ENCODE measurements around the gene MYOZ2. TPM values are rescaled to one million over a fixed set of nuclear protein-coding genes. Genes with fewer than 3 reads are reported as not detected.

MYOZ2 gene
- total and polyA plus RNA-seq, 3 donors from 2014 or later, result 2.8 to 4.3 (median 3.2) TPM

DNA sequence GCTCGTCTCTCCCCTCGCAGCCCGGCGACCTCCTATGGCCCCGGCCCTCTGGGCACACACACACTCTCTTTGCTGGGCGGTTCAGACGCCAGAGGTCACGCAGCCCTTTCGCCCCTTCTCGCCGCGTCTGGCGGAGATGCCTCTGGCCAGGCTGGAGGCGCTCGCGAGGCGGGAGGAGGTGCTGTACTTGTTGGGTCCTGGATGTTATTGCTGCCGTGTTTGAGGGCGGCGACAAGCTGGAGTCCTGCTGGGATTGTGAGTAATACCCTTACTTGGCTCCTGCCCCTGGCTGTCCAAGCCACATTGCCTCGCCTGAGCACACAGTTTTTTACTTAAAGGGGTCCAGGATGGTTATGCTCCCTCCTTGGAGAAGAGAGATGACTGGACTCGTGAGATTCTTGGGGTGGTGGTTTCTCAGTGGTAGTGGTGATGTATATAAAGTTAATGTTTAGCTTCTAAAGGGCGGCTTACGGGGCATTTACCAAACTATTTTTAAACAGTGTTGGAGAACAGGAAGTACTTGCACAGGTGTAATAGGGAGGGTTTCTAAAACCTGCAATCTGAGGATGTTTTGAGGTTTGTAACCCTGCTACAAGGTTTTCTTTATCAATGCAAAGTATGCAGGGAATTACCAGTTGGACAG lies 77.5 kb downstream of the MYOZ2 start:
- H3K27me3 ChIP-seq, result no peaks in the 10 kb centered on the region
- intact Hi-C loops (cut with DNase I; ENCODE audit: low total_unique reads), result no loop called here
- H3K4me1 ChIP-seq, result no peaks in the 10 kb centered on the region
- H3K9me3 ChIP-seq, result no peaks in the 10 kb centered on the region
- no peak for TF ChIP-seq POLR2A (IDR thresholded peaks at IDR 0.05)
- TF ChIP-seq, protein P1, sequence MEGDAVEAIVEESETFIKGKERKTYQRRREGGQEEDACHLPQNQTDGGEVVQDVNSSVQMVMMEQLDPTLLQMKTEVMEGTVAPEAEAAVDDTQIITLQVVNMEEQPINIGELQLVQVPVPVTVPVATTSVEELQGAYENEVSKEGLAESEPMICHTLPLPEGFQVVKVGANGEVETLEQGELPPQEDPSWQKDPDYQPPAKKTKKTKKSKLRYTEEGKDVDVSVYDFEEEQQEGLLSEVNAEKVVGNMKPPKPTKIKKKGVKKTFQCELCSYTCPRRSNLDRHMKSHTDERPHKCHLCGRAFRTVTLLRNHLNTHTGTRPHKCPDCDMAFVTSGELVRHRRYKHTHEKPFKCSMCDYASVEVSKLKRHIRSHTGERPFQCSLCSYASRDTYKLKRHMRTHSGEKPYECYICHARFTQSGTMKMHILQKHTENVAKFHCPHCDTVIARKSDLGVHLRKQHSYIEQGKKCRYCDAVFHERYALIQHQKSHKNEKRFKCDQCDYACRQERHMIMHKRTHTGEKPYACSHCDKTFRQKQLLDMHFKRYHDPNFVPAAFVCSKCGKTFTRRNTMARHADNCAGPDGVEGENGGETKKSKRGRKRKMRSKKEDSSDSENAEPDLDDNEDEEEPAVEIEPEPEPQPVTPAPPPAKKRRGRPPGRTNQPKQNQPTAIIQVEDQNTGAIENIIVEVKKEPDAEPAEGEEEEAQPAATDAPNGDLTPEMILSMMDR (IDR thresholded peaks at IDR 0.05), result no peak
- peak; percentile 79 for DNase-seq
- H3K27ac ChIP-seq, result peak overlapping the region; percentile 79 to 88
- peak overlapping the region; percentile 64 to 78 for H3K4me3 ChIP-seq
- WGBS, 2 donors, result 0 to 1% methylated on average over 12 to 22 of the region's 24 CpGs
- H3K36me3 ChIP-seq (ENCODE audit: low read depth, missing control alignments), result no peaks in the 10 kb centered on the region

- no peaks in the 10 kb centered on the region for H3K9me3 ChIP-seq
- WGBS, 2 donors, result 56 to 86% methylated on average over 1 of the region's 1 CpG
- no peaks in the 10 kb centered on the region for H3K36me3 ChIP-seq (ENCODE audit: low read depth, missing control alignments)
- H3K4me1 ChIP-seq, result no peaks in the 10 kb centered on the region
- no peak overlapping the region for H3K4me3 ChIP-seq
- intact Hi-C loops (cut with DNase I; ENCODE audit: low total_unique reads), result no loop called here
- TF ChIP-seq, protein P1 (IDR thresholded peaks at IDR 0.05), result no peak
- TF ChIP-seq POLR2A (IDR thresholded peaks at IDR 0.05), result no peak
- no peak overlapping the region for H3K27ac ChIP-seq
- no peak for DNase-seq
- H3K27me3 ChIP-seq, result no peaks in the 10 kb centered on the region
Measured at GRCh38 chr4:119218093-119218492, 82.5 kb downstream of the MYOZ2 start.

GRCh38 chr4:119221412-119221811 lies 85.8 kb downstream of the MYOZ2 start:
- TF ChIP-seq, protein P1 (IDR thresholded peaks at IDR 0.05), result no peak
- TF ChIP-seq POLR2A (IDR thresholded peaks at IDR 0.05), result no peak
- intact Hi-C loops (cut with DNase I; ENCODE audit: low total_unique reads), result no loop called here
- Histone ChIP-seq H3K27me3 (no peaks in the 10 kb centered on the region), H3K4me3 (no peak overlapping the region), H3K9me3 (no peaks in the 10 kb centered on the region), H3K4me1 (no peaks in the 10 kb centered on the region), H3K36me3 (ENCODE audit: low read depth, missing control alignments) (no peaks in the 10 kb centered on the region), H3K27ac (no peak overlapping the region)
- no peak for DNase-seq
- 78 to 87% methylated on average over 4 of the region's 4 CpGs for WGBS, 2 donors

GRCh38 chr4:119227690-119228089 lies 92.1 kb downstream of the MYOZ2 start:
- no peak for DNase-seq
- Histone ChIP-seq H3K36me3 (ENCODE audit: low read depth, missing control alignments) (no peaks in the 10 kb centered on the region), H3K9me3 (no peaks in the 10 kb centered on the region), H3K4me3 (peak overlapping the region in 1 of 2 donors; percentile 25), H3K27me3 (no peaks in the 10 kb centered on the region), H3K4me1 (peaks cover 8% of the 10 kb centered on the region), H3K27ac (peak overlapping the region in 1 of 2 donors; percentile 63)
- intact Hi-C loops (cut with DNase I; ENCODE audit: low total_unique reads), result no loop called here
- no peak for TF ChIP-seq POLR2A (IDR thresholded peaks at IDR 0.05)
- TF ChIP-seq, protein P1 (IDR thresholded peaks at IDR 0.05), result no peak

GRCh38 chr4:119228406-119228805 lies 92.8 kb downstream of the MYOZ2 start:
- Histone ChIP-seq H3K27me3 (no peaks in the 10 kb centered on the region), H3K27ac (peak overlapping the region; percentile 21 to 60), H3K36me3 (ENCODE audit: low read depth, missing control alignments) (no peaks in the 10 kb centered on the region), H3K9me3 (no peaks in the 10 kb centered on the region), H3K4me1 (peaks cover 8% of the 10 kb centered on the region), H3K4me3 (no peak overlapping the region)
- DNase-seq, result no peak
- 80 to 91% methylated on average over 3 of the region's 3 CpGs for WGBS, 2 donors
- TF ChIP-seq POLR2A (IDR thresholded peaks at IDR 0.05), result no peak
- TF ChIP-seq, protein P1 (IDR thresholded peaks at IDR 0.05), result no peak
- intact Hi-C loops (cut with DNase I; ENCODE audit: low total_unique reads), result no loop called here
